ENCODE measurements around the gene SRP68. TPM values are rescaled to one million over a fixed set of nuclear protein-coding genes. Genes with fewer than 3 reads are reported as not detected.

Gene SRP68
- total and polyA plus RNA-seq, 9 of the 15 experiments (the other 6 are each of a cell fraction or from before 2014, with no cell fraction given) = 29.4 to 92.6 (median 36.2) TPM

DNA sequence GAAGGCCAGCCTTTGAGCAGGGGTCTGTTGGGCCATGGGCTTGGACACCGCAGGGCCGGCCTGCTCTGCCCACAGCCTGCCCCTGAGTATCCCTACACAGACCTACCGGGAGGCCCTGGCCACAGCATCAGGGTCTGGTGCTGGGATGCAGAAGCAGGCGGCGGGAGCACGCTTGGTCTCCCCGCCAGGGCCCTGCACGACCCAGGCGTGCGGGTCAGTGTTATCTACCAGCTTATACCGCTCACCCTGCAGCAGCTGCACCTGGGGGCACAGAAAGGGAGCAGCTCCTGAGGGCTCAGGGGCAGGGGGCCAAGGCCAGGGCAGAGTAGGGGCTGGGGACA lies 54.0 kb downstream of the SRP68 start:
- Histone ChIP-seq H3K4me2 (ENCODE audit: insufficient read depth, low read length) (no peak overlapping the region), H3K9me3 (replicated peaks; ENCODE audit: control insufficient read depth, insufficient read depth, low read depth, low read length) (no peaks in the 10 kb centered on the region), H2AFZ (ENCODE audit: low read depth, low read length) (no peak overlapping the region), H3K4me1 (replicated peaks in 1 of 2; ENCODE audit: control insufficient read depth in 2 of 2, insufficient read depth in 2 of 2, low read length in 2 of 2) (peaks cover 0 to 55% of the 10 kb centered on the region in 2 experiments; a peak in 3 of 5 replicates), H4K20me1 (replicated peaks; ENCODE audit: control insufficient read depth, insufficient read depth, low read length) (0 out of 2 replicates have a peak, but pooled peaks cover 8% of the 10 kb centered on the region), H3K79me2 (ENCODE audit: control insufficient read depth, insufficient read depth, low read length) (no peaks in the 10 kb centered on the region), H3K9ac (ENCODE audit: insufficient read depth in 1 of 2, low read depth in 2 of 2, low read length in 2 of 2) (no peak overlapping the region; a peak in 1 of 4 replicates), H3K36me3 (ENCODE audit: control insufficient read depth, insufficient read depth, low read length) (no peaks in the 10 kb centered on the region), H3K4me3 (no peak overlapping the region), H3K9me1 (ENCODE audit: control insufficient read depth, insufficient read depth, low read length) (no peaks in the 10 kb centered on the region), H3K27me3 (ENCODE audit: control insufficient read depth in 2 of 2, insufficient read depth in 2 of 2, low read length in 2 of 2) (peaks cover 17 to 45% of the 10 kb centered on the region in 2 experiments; a peak in 4 of 5 replicates), H3K27ac (ENCODE audit: extremely low read depth, low read depth, low read length) (no peak overlapping the region)
- 34% methylated on average over 11 of the region's 11 CpGs for WGBS (ENCODE audit: insufficient coverage, low coverage, missing lambda C conversion rate)
- intact Hi-C loops (cut with micrococcal nuclease) = loop anchor here (5.0 kb wide), 1 partner anchor 259 kb away; no protein-coding TSS in a partner anchor
- ChIA-PET POLR2A (no interaction called here), CTCF (ENCODE audit: low intra/inter-chr PET ratio) (no interaction called here)
- in situ Hi-C loops (cut with MboI) = no loop called here
- BruUV-seq (replicated peaks) = no TSS peak
- FAIRE-seq (no peak), DNase-seq (ENCODE audit: extremely low read depth in 1 of 4, low spot score in 3 of 4) (no peak), ATAC-seq (no peak)
- no peak for TF ChIP-seq ZNF445 (CRISPR knock-in tag; IDR thresholded peaks at IDR 0.05; ENCODE audit: low read depth)
- no peak for TF ChIP-seq ETS2 (tag; IDR thresholded peaks at IDR 0.05; ENCODE audit: borderline replicate concordance, poor library complexity, severe bottlenecking)
- TF ChIP-seq, protein P1, sequence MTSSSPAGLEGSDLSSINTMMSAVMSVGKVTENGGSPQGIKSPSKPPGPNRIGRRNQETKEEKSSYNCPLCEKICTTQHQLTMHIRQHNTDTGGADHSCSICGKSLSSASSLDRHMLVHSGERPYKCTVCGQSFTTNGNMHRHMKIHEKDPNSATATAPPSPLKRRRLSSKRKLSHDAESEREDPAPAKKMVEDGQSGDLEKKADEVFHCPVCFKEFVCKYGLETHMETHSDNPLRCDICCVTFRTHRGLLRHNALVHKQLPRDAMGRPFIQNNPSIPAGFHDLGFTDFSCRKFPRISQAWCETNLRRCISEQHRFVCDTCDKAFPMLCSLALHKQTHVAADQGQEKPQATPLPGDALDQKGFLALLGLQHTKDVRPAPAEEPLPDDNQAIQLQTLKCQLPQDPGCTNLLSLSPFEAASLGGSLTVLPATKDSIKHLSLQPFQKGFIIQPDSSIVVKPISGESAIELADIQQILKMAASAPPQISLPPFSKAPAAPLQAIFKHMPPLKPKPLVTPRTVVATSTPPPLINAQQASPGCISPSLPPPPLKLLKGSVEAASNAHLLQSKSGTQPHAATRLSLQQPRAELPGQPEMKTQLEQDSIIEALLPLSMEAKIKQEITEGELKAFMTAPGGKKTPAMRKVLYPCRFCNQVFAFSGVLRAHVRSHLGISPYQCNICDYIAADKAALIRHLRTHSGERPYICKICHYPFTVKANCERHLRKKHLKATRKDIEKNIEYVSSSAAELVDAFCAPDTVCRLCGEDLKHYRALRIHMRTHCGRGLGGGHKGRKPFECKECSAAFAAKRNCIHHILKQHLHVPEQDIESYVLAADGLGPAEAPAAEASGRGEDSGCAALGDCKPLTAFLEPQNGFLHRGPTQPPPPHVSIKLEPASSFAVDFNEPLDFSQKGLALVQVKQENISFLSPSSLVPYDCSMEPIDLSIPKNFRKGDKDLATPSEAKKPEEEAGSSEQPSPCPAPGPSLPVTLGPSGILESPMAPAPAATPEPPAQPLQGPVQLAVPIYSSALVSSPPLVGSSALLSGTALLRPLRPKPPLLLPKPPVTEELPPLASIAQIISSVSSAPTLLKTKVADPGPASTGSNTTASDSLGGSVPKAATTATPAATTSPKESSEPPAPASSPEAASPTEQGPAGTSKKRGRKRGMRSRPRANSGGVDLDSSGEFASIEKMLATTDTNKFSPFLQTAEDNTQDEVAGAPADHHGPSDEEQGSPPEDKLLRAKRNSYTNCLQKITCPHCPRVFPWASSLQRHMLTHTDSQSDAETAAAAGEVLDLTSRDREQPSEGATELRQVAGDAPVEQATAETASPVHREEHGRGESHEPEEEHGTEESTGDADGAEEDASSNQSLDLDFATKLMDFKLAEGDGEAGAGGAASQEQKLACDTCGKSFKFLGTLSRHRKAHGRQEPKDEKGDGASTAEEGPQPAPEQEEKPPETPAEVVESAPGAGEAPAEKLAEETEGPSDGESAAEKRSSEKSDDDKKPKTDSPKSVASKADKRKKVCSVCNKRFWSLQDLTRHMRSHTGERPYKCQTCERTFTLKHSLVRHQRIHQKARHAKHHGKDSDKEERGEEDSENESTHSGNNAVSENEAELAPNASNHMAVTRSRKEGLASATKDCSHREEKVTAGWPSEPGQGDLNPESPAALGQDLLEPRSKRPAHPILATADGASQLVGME (CRISPR knock-in tag; IDR thresholded peaks at IDR 0.05) = no peak
- no peak for TF ChIP-seq EHMT2 (IDR thresholded peaks at IDR 0.05)
- TF ChIP-seq, protein P2, sequence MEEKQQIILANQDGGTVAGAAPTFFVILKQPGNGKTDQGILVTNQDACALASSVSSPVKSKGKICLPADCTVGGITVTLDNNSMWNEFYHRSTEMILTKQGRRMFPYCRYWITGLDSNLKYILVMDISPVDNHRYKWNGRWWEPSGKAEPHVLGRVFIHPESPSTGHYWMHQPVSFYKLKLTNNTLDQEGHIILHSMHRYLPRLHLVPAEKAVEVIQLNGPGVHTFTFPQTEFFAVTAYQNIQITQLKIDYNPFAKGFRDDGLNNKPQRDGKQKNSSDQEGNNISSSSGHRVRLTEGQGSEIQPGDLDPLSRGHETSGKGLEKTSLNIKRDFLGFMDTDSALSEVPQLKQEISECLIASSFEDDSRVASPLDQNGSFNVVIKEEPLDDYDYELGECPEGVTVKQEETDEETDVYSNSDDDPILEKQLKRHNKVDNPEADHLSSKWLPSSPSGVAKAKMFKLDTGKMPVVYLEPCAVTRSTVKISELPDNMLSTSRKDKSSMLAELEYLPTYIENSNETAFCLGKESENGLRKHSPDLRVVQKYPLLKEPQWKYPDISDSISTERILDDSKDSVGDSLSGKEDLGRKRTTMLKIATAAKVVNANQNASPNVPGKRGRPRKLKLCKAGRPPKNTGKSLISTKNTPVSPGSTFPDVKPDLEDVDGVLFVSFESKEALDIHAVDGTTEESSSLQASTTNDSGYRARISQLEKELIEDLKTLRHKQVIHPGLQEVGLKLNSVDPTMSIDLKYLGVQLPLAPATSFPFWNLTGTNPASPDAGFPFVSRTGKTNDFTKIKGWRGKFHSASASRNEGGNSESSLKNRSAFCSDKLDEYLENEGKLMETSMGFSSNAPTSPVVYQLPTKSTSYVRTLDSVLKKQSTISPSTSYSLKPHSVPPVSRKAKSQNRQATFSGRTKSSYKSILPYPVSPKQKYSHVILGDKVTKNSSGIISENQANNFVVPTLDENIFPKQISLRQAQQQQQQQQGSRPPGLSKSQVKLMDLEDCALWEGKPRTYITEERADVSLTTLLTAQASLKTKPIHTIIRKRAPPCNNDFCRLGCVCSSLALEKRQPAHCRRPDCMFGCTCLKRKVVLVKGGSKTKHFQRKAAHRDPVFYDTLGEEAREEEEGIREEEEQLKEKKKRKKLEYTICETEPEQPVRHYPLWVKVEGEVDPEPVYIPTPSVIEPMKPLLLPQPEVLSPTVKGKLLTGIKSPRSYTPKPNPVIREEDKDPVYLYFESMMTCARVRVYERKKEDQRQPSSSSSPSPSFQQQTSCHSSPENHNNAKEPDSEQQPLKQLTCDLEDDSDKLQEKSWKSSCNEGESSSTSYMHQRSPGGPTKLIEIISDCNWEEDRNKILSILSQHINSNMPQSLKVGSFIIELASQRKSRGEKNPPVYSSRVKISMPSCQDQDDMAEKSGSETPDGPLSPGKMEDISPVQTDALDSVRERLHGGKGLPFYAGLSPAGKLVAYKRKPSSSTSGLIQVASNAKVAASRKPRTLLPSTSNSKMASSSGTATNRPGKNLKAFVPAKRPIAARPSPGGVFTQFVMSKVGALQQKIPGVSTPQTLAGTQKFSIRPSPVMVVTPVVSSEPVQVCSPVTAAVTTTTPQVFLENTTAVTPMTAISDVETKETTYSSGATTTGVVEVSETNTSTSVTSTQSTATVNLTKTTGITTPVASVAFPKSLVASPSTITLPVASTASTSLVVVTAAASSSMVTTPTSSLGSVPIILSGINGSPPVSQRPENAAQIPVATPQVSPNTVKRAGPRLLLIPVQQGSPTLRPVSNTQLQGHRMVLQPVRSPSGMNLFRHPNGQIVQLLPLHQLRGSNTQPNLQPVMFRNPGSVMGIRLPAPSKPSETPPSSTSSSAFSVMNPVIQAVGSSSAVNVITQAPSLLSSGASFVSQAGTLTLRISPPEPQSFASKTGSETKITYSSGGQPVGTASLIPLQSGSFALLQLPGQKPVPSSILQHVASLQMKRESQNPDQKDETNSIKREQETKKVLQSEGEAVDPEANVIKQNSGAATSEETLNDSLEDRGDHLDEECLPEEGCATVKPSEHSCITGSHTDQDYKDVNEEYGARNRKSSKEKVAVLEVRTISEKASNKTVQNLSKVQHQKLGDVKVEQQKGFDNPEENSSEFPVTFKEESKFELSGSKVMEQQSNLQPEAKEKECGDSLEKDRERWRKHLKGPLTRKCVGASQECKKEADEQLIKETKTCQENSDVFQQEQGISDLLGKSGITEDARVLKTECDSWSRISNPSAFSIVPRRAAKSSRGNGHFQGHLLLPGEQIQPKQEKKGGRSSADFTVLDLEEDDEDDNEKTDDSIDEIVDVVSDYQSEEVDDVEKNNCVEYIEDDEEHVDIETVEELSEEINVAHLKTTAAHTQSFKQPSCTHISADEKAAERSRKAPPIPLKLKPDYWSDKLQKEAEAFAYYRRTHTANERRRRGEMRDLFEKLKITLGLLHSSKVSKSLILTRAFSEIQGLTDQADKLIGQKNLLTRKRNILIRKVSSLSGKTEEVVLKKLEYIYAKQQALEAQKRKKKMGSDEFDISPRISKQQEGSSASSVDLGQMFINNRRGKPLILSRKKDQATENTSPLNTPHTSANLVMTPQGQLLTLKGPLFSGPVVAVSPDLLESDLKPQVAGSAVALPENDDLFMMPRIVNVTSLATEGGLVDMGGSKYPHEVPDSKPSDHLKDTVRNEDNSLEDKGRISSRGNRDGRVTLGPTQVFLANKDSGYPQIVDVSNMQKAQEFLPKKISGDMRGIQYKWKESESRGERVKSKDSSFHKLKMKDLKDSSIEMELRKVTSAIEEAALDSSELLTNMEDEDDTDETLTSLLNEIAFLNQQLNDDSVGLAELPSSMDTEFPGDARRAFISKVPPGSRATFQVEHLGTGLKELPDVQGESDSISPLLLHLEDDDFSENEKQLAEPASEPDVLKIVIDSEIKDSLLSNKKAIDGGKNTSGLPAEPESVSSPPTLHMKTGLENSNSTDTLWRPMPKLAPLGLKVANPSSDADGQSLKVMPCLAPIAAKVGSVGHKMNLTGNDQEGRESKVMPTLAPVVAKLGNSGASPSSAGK (IDR thresholded peaks at IDR 0.05) = no peak
